Liver (tissue), 9 donors: ENCODE data around the gene DUSP3. TPM values are rescaled to one million over a fixed set of nuclear protein-coding genes. Genes with fewer than 3 reads are reported as not detected.

Experiments used
- DNase-seq: peaks from one replicate; pipeline ENCODE4 v3.0.0-alpha.2; 2017; ENCODE audit warnings: low spot score
- H3K27ac ChIP-seq, 2 donors: one replicate each; pipeline ENCODE4 v1.7.0; 2013; ENCODE audit warnings: inconsistent platforms in 2 of 2, low read length in 2 of 2, control low read depth in 1 of 2, low read depth in 1 of 2, mild to moderate bottlenecking in 1 of 2
- H3K27me3 ChIP-seq, 4 donors: one replicate each; pipeline versions ENCODE4 v1.6.1 to v1.7.0; 2013; ENCODE audit warnings: low read length in 3 of 4, inconsistent platforms in 1 of 4, mild to moderate bottlenecking in 1 of 4, moderate library complexity in 1 of 4; ENCODE audit not compliant: control insufficient read depth in 4 of 4, insufficient read depth in 4 of 4
- H3K36me3 ChIP-seq, 4 donors: one replicate each; pipeline versions ENCODE4 v1.6.1 to v1.7.0; 2013; ENCODE audit warnings: low read length in 3 of 4, mild to moderate bottlenecking in 3 of 4, low read depth in 1 of 4, moderate library complexity in 1 of 4; ENCODE audit not compliant: control insufficient read depth in 4 of 4, insufficient read depth in 3 of 4
- H3K4me1 ChIP-seq, 4 donors: one replicate each; pipeline versions ENCODE4 v1.6.1 to v1.7.0; 2013; ENCODE audit warnings: low read length in 3 of 4, mild to moderate bottlenecking in 3 of 4, moderate library complexity in 1 of 4; ENCODE audit not compliant: control insufficient read depth in 4 of 4, insufficient read depth in 4 of 4
- H3K4me3 ChIP-seq, 3 donors: one replicate each; pipeline versions ENCODE4 v1.6.1 to v1.7.0; 2013; ENCODE audit warnings: low read length in 3 of 3, control low read depth in 1 of 3, low read depth in 1 of 3, mild to moderate bottlenecking in 1 of 3
- H3K9ac ChIP-seq, 2 donors: one replicate each; pipeline ENCODE4 v1.7.0; 2013; ENCODE audit warnings: low read length in 2 of 2, mild to moderate bottlenecking in 2 of 2, moderate library complexity in 2 of 2, control low read depth in 1 of 2, low read depth in 1 of 2
- H3K9me3 ChIP-seq, 4 donors: one replicate each; pipeline versions ENCODE4 v1.6.1 to v1.7.0; 2013; ENCODE audit warnings: low read length in 3 of 4; ENCODE audit not compliant: control insufficient read depth in 4 of 4
- ATF3 ChIP-seq: IDR thresholded peaks from 2 replicates; pipeline ENCODE4 v1.6.1; 2016; ENCODE audit warnings: antibody characterized with exemption
- CTCF ChIP-seq: fragments of 150-350 bp; IDR thresholded peaks from 2 replicates; pipeline ENCODE4 v1.5.1; 2017; ENCODE audit warnings: improper control_type of control experiment, low read depth, low read length; ENCODE audit not compliant: missing input control
- EGR1 ChIP-seq, 2 donors: IDR thresholded peaks; 2 replicates each; pipeline ENCODE4 v1.6.1; 2016 to 2018; ENCODE audit warnings: antibody characterized with exemption in 2 of 2, low read depth in 2 of 2
- FOXA1 ChIP-seq: IDR thresholded peaks from 2 replicates; pipeline ENCODE4 v1.6.1; 2016; ENCODE audit warnings: antibody characterized with exemption
- FOXA2 ChIP-seq: IDR thresholded peaks from 2 replicates; pipeline ENCODE4 v1.6.1; 2016; ENCODE audit warnings: antibody characterized with exemption
- GABPA ChIP-seq, 2 donors: IDR thresholded peaks in 1 of 2; conservative IDR thresholded peaks in 1 of 2; 2 replicates each; pipeline ENCODE4 v1.6.1; 2016; ENCODE audit warnings: antibody characterized with exemption in 2 of 2, mild to moderate bottlenecking in 1 of 2, moderate library complexity in 1 of 2
- HNF4A ChIP-seq, 2 donors: conservative IDR thresholded peaks; 2 replicates each; pipeline ENCODE4 v1.6.1; 2016; ENCODE audit warnings: antibody characterized with exemption in 2 of 2, mild to moderate bottlenecking in 2 of 2
- HNF4G ChIP-seq: IDR thresholded peaks from 2 replicates; pipeline ENCODE4 v1.6.1; 2016; ENCODE audit warnings: antibody characterized with exemption
- JUND ChIP-seq, 2 donors: IDR thresholded peaks; 2 replicates each; pipeline ENCODE4 v1.6.1; 2016; ENCODE audit warnings: antibody characterized with exemption in 2 of 2
- MAX ChIP-seq: IDR thresholded peaks from 2 replicates; pipeline ENCODE4 v1.6.1; 2016; ENCODE audit warnings: antibody characterized with exemption
- NR2F2 ChIP-seq: IDR thresholded peaks from 2 replicates; pipeline ENCODE4 v1.6.1; 2016; ENCODE audit warnings: antibody characterized with exemption
- RAD21 ChIP-seq, 2 donors: IDR thresholded peaks; 2 replicates each; pipeline ENCODE4 v1.6.1; 2016; ENCODE audit warnings: antibody characterized with exemption in 2 of 2, mild to moderate bottlenecking in 2 of 2
- REST ChIP-seq: IDR thresholded peaks from 2 replicates; pipeline ENCODE4 v1.6.1; 2016; ENCODE audit warnings: antibody characterized with exemption, mild to moderate bottlenecking
- RXRA ChIP-seq, 2 donors: IDR thresholded peaks; 2 replicates each; pipeline ENCODE4 v1.6.1; 2017 to 2018; ENCODE audit warnings: antibody characterized with exemption in 2 of 2, mild to moderate bottlenecking in 1 of 2
- SP1 ChIP-seq: IDR thresholded peaks from 2 replicates; pipeline ENCODE4 v1.6.1; 2018; ENCODE audit warnings: antibody characterized with exemption, mild to moderate bottlenecking
- TAF1 ChIP-seq: conservative IDR thresholded peaks from 2 replicates; pipeline ENCODE4 v1.6.1; 2016; ENCODE audit warnings: antibody characterized with exemption, mild to moderate bottlenecking
- YY1 ChIP-seq: IDR thresholded peaks from 2 replicates; pipeline ENCODE4 v1.6.1; 2016; ENCODE audit warnings: antibody characterized with exemption, mild to moderate bottlenecking
- ZBTB33 ChIP-seq: IDR thresholded peaks from 2 replicates; pipeline ENCODE4 v1.6.1; 2016; ENCODE audit warnings: antibody characterized with exemption
- WGBS: extraction: QIAGEN DNeasy Blood & Tissue Kit; methylation state at CpG from one replicate; pipeline ENCODE4 v1.1.7; 2013; 5-methylcytosine and 5-hydroxymethylcytosine counted together
- polyA plus RNA-seq, 2 donors: library from polyadenylated mRNA; stranded (reverse) in 1 of 2; unstranded in 1 of 2; fragments of 200-250 nt in 1 of 2; fragments of >200 nt in 1 of 2; fragmentation: Nextera tagmentation in 1 of 2; extraction: Ambion mirVana in 1 of 2; gene quantifications; one replicate each; pipeline versions ENCODE4 v1.2.1 to v1.2.3, GENCODE V29; 2013 to 2015
- total RNA-seq, 2 donors: library from RNA; depleted of rRNA; stranded (reverse); fragments of >200 nt; gene quantifications; one replicate each; pipeline ENCODE4 v1.2.3, GENCODE V29; 2014
- donor health status: healthy.
- donor health status: healthy.
- donor health status: healthy.
- donor health status: healthy.
- donor health status: healthy.

Gene DUSP3
- total and polyA plus RNA-seq, 4 donors = 30.4 to 104 (median 60.8) TPM

- H3K27ac ChIP-seq = no peak overlapping the region
- no peak for DNase-seq
- H3K36me3 ChIP-seq = no peaks in the 10 kb centered on the region
- no peaks in the 10 kb centered on the region for H3K27me3 ChIP-seq
- no peak overlapping the region for H3K9ac ChIP-seq
- H3K9me3 ChIP-seq = no peaks in the 10 kb centered on the region
- 89% methylated on average over 3 of the region's 3 CpGs for WGBS
- peaks cover 0 to 8% (median 4%) of the 10 kb centered on the region in 4 donors for H3K4me1 ChIP-seq
- TF ChIP-seq FOXA1 (no peak), REST (no peak), HNF4A (conservative IDR thresholded peaks at IDR 0.05) (no peak), MAX (no peak), NR2F2 (no peak), FOXA2 (no peak), RXRA (IDR thresholded peaks at IDR 0.05) (no peak), ZBTB33 (no peak), TAF1 (no peak), YY1 (no peak), GABPA (IDR thresholded peaks at IDR 0.05 in 1 of 2, conservative IDR thresholded peaks at IDR 0.05 in 1 of 2) (no peak), RAD21 (IDR thresholded peaks at IDR 0.05) (no peak), EGR1 (IDR thresholded peaks at IDR 0.05; ENCODE audit: low read depth in 2 of 2) (no peak), JUND (IDR thresholded peaks at IDR 0.05) (no peak), CTCF (no peak), SP1 (no peak), HNF4G (no peak)
- H3K4me3 ChIP-seq = no peak overlapping the region
These were observed 59.2 kb downstream of the DUSP3 start for GRCh38 chr17:43719578-43719977.

GRCh38 chr17:43718544-43718943 lies 60.2 kb downstream of the DUSP3 start:
- no peaks in the 10 kb centered on the region for H3K36me3 ChIP-seq
- no peaks in the 10 kb centered on the region for H3K9me3 ChIP-seq
- 65% methylated on average over 5 of the region's 5 CpGs for WGBS
- H3K4me3 ChIP-seq = no peak overlapping the region
- no peak for DNase-seq
- TF ChIP-seq FOXA2 (no peak), ATF3 (no peak)
- H3K4me1 ChIP-seq = peaks cover 3 to 14% (median 6%) of the 10 kb centered on the region in 4 donors
- no peak overlapping the region for H3K9ac ChIP-seq
- H3K27ac ChIP-seq = no peak overlapping the region
- no peaks in the 10 kb centered on the region for H3K27me3 ChIP-seq
